Mucosa of descending colon (tissue), 3 donors: ENCODE data around the gene CADPS2. TPM values are rescaled to one million over a fixed set of nuclear protein-coding genes. Genes with fewer than 3 reads are reported as not detected.

Experiments
- ATAC-seq: fragments of 200-7000 bp; cut with Tn5 transposase; one replicate; pipeline ENCODE4 v1.9.1; 2020; ENCODE audit warnings: mild to moderate bottlenecking, moderate library complexity
- DNase-seq, 3 donors: peaks; one replicate each; pipeline ENCODE4 v3.0.0-alpha.2; 2020
- H3K36me3 ChIP-seq: fragments of 200-600 bp; one replicate; pipeline ENCODE4 v1.8.0; 2021; ENCODE audit warnings: low read depth, mild to moderate bottlenecking
- H3K4me1 ChIP-seq: fragments of 200-600 bp; one replicate; pipeline ENCODE4 v1.8.0; 2021; ENCODE audit warnings: low read depth, mild to moderate bottlenecking
- H3K4me3 ChIP-seq: fragments of 200-600 bp; one replicate; pipeline ENCODE4 v1.8.0; 2021; ENCODE audit warnings: mild to moderate bottlenecking
- H3K9me3 ChIP-seq: fragments of 200-600 bp; one replicate; pipeline ENCODE4 v1.8.0; 2021; ENCODE audit warnings: mild to moderate bottlenecking
- intact Hi-C, 2 donors: fragments of 100-400 bp; cut with DNase I in 1 of 2; cut with micrococcal nuclease in 1 of 2; formaldehyde crosslinking; loops; one replicate each; pipeline versions ENCODE4 v1.11.0 to v1.11.1; 2022; cut with DNase I, micrococcal nuclease
- total RNA-seq, 3 donors: library from RNA; stranded (reverse); fragmentation: NEBNext Ultra II Directional in 2 of 3; extraction: Animal tissue kit (Norgen Biotek cat#: 25700) in 2 of 3; gene quantifications; one replicate each; pipeline versions ENCODE4 v1.2.1 to v1.2.4, GENCODE V29; 2021 to 2023
- TF ChIP-seq, protein P1 (sequence below): fragments of 200-600 bp; IDR thresholded peaks from one replicate; pipeline ENCODE4 v1.8.0; 2022; ENCODE audit warnings: antibody characterized with exemption, mild to moderate bottlenecking
- donor health status: DM: no; HTN: no; CAD: no; lungs with moderate emphysema.
- donor health status: DM: no; HTN: no; CAD: no.
- donor health status: DM: no; HTN: yes; CAD: no.

Gene CADPS2
- total RNA-seq, 3 donors from 2014 or later, result 11.3 to 12.7 (median 11.7) TPM

- H3K4me3 ChIP-seq, result no peak overlapping the region
- DNase-seq (no peak), ATAC-seq (no peak)
- TF ChIP-seq, protein P1, sequence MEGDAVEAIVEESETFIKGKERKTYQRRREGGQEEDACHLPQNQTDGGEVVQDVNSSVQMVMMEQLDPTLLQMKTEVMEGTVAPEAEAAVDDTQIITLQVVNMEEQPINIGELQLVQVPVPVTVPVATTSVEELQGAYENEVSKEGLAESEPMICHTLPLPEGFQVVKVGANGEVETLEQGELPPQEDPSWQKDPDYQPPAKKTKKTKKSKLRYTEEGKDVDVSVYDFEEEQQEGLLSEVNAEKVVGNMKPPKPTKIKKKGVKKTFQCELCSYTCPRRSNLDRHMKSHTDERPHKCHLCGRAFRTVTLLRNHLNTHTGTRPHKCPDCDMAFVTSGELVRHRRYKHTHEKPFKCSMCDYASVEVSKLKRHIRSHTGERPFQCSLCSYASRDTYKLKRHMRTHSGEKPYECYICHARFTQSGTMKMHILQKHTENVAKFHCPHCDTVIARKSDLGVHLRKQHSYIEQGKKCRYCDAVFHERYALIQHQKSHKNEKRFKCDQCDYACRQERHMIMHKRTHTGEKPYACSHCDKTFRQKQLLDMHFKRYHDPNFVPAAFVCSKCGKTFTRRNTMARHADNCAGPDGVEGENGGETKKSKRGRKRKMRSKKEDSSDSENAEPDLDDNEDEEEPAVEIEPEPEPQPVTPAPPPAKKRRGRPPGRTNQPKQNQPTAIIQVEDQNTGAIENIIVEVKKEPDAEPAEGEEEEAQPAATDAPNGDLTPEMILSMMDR, result no peak
- peaks cover 29% of the 10 kb centered on the region for H3K4me1 ChIP-seq
- H3K36me3 ChIP-seq, result no peaks in the 10 kb centered on the region
- H3K9me3 ChIP-seq, result no peaks in the 10 kb centered on the region
- intact Hi-C loops, result no loop called here
Measured at GRCh38 chr7:122306320-122307227, 579.7 kb downstream of the CADPS2 start.

DNA sequence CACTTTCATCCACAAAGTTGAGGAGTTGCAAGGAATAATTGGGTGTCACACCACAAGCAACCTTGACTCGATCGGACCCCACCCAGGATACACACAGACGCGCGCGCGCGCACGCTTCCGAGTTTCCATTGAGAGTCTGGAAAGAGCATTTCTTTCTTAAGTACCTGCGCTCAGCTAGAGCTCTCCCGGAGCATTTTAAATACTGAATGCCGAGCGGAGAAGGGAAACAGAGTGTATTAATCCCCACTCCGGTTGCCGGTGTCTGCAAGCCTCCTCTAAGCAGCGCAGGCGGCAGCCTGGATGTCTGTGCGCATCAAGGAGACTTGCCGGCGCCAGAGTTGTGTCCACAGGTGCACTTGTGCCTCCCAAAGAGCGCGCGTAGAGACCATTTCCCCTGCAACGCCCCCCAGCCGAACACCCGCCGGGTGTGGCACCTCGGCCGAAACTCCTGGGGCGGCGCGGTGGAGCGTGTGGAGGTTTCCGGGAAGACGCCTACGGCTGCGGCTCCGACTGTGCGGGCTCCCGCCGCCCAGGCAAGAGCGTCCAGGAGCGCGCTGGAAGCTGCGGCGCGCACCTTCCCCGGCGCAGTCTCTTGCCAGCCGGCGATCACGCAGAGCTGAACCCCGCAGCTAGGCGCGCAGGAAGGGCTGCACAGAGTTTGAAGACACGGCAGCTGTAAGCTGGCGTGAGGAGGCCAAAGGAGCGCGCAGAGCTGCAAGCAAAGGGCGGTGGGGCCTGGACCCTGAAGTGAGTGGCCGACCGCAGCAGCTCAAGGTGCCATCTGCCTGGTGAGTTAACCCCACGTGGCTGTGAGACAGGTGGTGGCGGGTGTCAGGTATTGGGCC, 580.6 kb downstream of the CADPS2 start:
- intact Hi-C loops, result no loop called here
- TF ChIP-seq, protein P1, result no peak
- DNase-seq, result peak in 2 of 3 donors; percentile 38 to 42
- ATAC-seq, result peak; percentile 48
- Histone ChIP-seq H3K4me3 (no peak overlapping the region), H3K9me3 (no peaks in the 10 kb centered on the region), H3K36me3 (no peaks in the 10 kb centered on the region), H3K4me1 (peaks cover 29% of the 10 kb centered on the region)

- Histone ChIP-seq H3K9me3 (no peaks in the 10 kb centered on the region), H3K36me3 (no peaks in the 10 kb centered on the region), H3K4me3 (no peak overlapping the region), H3K4me1 (peaks cover 26% of the 10 kb centered on the region)
- TF ChIP-seq, protein P1, result no peak
- intact Hi-C loops, result no loop called here
- DNase-seq (peak in 1 of 3 donors; percentile 23), ATAC-seq (peak; percentile 26)
Measured at GRCh38 chr7:122304996-122305421, 581.3 kb downstream of the CADPS2 start.

DNA sequence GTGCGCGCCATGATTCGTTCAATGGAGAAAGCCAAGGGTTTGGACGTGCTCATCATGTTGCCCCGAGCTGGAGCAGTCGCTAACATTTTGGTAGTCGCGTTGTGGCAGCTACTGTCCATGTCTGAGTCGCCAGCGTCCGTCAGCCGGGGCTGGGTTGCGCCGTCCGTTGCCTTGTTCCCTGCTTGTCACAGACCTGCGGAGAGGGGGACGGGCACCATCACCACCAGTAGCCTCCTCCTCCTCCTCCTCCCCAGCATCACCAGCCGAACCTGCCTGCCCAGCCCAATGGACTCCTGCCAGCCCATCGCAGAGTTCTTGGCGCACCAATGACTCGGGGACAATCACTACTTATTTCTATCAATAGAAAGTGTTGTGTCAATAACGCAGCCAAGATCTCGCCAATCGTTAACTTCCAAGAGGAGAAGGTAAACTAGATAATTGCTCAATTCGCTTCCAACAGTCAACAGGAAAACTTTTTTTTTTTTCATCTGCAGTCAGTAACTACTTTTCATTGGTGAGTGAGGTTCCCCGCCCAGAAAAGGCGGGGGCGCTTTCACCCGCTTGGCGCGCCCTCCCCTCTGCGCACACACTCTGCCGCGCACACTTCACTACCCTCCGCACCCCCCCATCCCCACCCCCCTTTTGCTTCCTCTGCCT, 581.8 kb downstream of the CADPS2 start, which contains the start of gene FEZF1:
Gene FEZF1, minus strand, starts transcription at position 432 of the 657 bp plus-strand sequence. Its CDS starts 313 bp downstream, at position 119.
- H3K9me3 ChIP-seq, result no peaks in the 10 kb centered on the region
- DNase-seq (peak; percentile 46 to 63 (median 58)), ATAC-seq (peak; percentile 74)
- TF ChIP-seq, protein P1, result no peak
- H3K4me3 ChIP-seq, result no peak within 1 kb of the TSS
- H3K4me1 ChIP-seq, result peaks cover 30% of the 10 kb centered on the region
- H3K36me3 ChIP-seq, result no peaks in the 10 kb centered on the region
- intact Hi-C loops, result no loop called here
